Panc1 (cell line): ENCODE results near the gene LRRC63. TPM values are rescaled to one million over a fixed set of nuclear protein-coding genes. Genes with fewer than 3 reads are reported as not detected.

Experiments used
- ATAC-seq: fragments of 200-7000 bp; cut with Tn5 transposase; 2 replicates; pipeline ENCODE4 v1.9.1; 2020; ENCODE audit warnings: mild to moderate bottlenecking, moderate library complexity
- BruUV-seq: library from RNA; stranded (reverse); fragments of 400-500 nt; replicated peaks from 2 replicates; lab custom pipeline; 2021; lab: Mats Ljungman, UMichigan
- CTCF ChIA-PET: fragments of 300-600 bp; sonication (Branson Sonifier 250); formaldehyde crosslinking; loops from one replicate; lab custom pipeline; 2022; ENCODE audit warnings: antibody characterized with exemption; lab: Charles Lee
- POLR2A ChIA-PET: fragments of 300-600 bp; sonication (Branson Sonifier 250); formaldehyde crosslinking; loops from one replicate; lab custom pipeline; 2022; ENCODE audit warnings: antibody characterized with exemption; lab: Charles Lee
- DNase-seq: peaks from one replicate; pipeline ENCODE4 v3.0.0-alpha.2; 2010; ENCODE audit warnings: low read depth, low spot score
- H3K27ac ChIP-seq: 2 replicates; pipeline ENCODE4 v1.5.1; 2011; ENCODE audit warnings: mild to moderate bottlenecking, low read length, inconsistent platforms
- H3K27me3 ChIP-seq: fragments of 200-500 bp; sonication (Bioruptor generic); 2 replicates; pipeline ENCODE4 v1.6.0; 2014; ENCODE audit warnings: low read length, inconsistent platforms; ENCODE audit not compliant: control insufficient read depth, insufficient read depth
- H3K36me3 ChIP-seq: fragments of 200-500 bp; sonication (Bioruptor generic); 2 replicates; pipeline ENCODE4 v1.5.1; 2014; ENCODE audit warnings: inconsistent platforms, mild to moderate bottlenecking, low read length, moderate library complexity; ENCODE audit not compliant: control insufficient read depth, insufficient read depth
- H3K4me1 ChIP-seq: 2 replicates; pipeline ENCODE4 v1.5.1; 2011; ENCODE audit warnings: inconsistent platforms, mild to moderate bottlenecking, low read length, moderate library complexity; ENCODE audit not compliant: control insufficient read depth, insufficient read depth
- H3K4me3 ChIP-seq, 2 experiments: 2 replicates each; pipeline ENCODE4 v1.5.1; 2011 to 2012; ENCODE audit warnings: low read depth in 2 of 2, low read length in 2 of 2, mild to moderate bottlenecking in 2 of 2, inconsistent platforms in 1 of 2, moderate library complexity in 1 of 2
- H3K9me3 ChIP-seq: fragments of 200-500 bp; sonication (Bioruptor generic); 2 replicates; pipeline ENCODE4 v1.5.1; 2014; ENCODE audit warnings: low read depth, mild to moderate bottlenecking, inconsistent platforms, low read length, moderate library complexity; ENCODE audit not compliant: control insufficient read depth, insufficient read depth
- CTCF ChIP-seq: fragments of 450-650 bp; IDR thresholded peaks from 2 replicates; pipeline ENCODE4 v1.5.1; 2017; ENCODE audit warnings: mild to moderate bottlenecking
- POLR2AphosphoS5 ChIP-seq: IDR thresholded peaks from 2 replicates; pipeline ENCODE4 v1.6.1; 2012; ENCODE audit warnings: mild to moderate bottlenecking, low read depth, low read length, moderate library complexity
- REST ChIP-seq, 2 experiments: IDR thresholded peaks; 2 replicates each; pipeline ENCODE4 v1.6.1; 2011 to 2012; ENCODE audit warnings: low read depth in 2 of 2, control low read depth in 1 of 2, low read length in 1 of 2, mild to moderate bottlenecking in 1 of 2, moderate library complexity in 1 of 2; ENCODE audit not compliant: insufficient read depth in 1 of 2
- SIN3A ChIP-seq: IDR thresholded peaks from 2 replicates; pipeline ENCODE4 v1.6.1; 2012; ENCODE audit warnings: low read depth, mild to moderate bottlenecking, low read length, moderate library complexity, borderline replicate concordance; ENCODE audit not compliant: insufficient read depth
- TCF7L2 ChIP-seq: IDR thresholded peaks from 2 replicates; pipeline ENCODE4 v1.6.1; 2011; ENCODE audit warnings: mild to moderate bottlenecking, low read depth, low read length, inconsistent platforms
- in situ Hi-C: cut with HindIII; loops from 2 replicates; pipeline ENCODE4 v1.10.0; 2016; ENCODE audit warnings: low sequenced_read_pairs, low pct_unique_long_range_greater_than_20kb
- intact Hi-C: fragments of 100-400 bp; cut with micrococcal nuclease; formaldehyde crosslinking; loops from one replicate; pipeline ENCODE4 v1.10.0; 2022; ENCODE audit not compliant: unreplicated experiment
- total RNA-seq: library from RNA; stranded (reverse); gene quantifications from one replicate; pipeline ENCODE4 v1.2.1, GENCODE V29; 2021; ENCODE audit not compliant: unreplicated experiment

LRRC63 gene
- total RNA-seq, 1 experiment from 2014 or later: 0.15 TPM

GRCh38 chr13:46324976-46325375 is 113.2 kb downstream of the LRRC63 start:
- DNase-seq (no peak), ATAC-seq (no peak)
- Histone ChIP-seq H3K4me3 (no peak overlapping the region), H3K27ac (no peak overlapping the region), H3K36me3 (no peaks in the 10 kb centered on the region), H3K4me1 (no peaks in the 10 kb centered on the region), H3K9me3 (no peaks in the 10 kb centered on the region), H3K27me3 (no peaks in the 10 kb centered on the region; the same call in 1 of the 2 replicates)
- TF ChIP-seq TCF7L2 (no peak), REST (IDR thresholded peaks at IDR 0.05; ENCODE audit: insufficient read depth in 1 of 2, low read depth in 2 of 2, low read length in 1 of 2) (no peak), SIN3A (no peak), CTCF (no peak), POLR2AphosphoS5 (no peak)
- in situ Hi-C loops: no loop called here
- BruUV-seq: no TSS peak
- CTCF ChIA-PET: no interaction called here
- intact Hi-C loops: no loop called here
- POLR2A ChIA-PET: no interaction called here

Other genes with a start within 250 kb of the LRRC63 start
- gene ZC3H13, start 159.2 kb upstream of the LRRC63 start, total RNA-seq: 25.3 TPM
- gene CPB2, start 106.9 kb upstream of the LRRC63 start, total RNA-seq: 0.28 TPM
- gene LCP1, start 29.8 kb upstream of the LRRC63 start, total RNA-seq: 1.5 TPM
- gene RUBCNL, start 175.3 kb downstream of the LRRC63 start, total RNA-seq: not detected